Kidney tubule cell (primary cell): Measurements from ENCODE around the gene SH3BP5L.

Experiments used
- DNase-seq: peaks from one replicate; pipeline ENCODE4 v3.0.0-alpha.2; 2018; ENCODE audit warnings: low spot score

SH3BP5L gene

GRCh38 chr1:248776991-248777390, 48.7 kb downstream of the SH3BP5L start:
- no peak for DNase-seq

GRCh38 chr1:248775441-248775840, 50.3 kb downstream of the SH3BP5L start:
- no peak for DNase-seq
